IMR-90 (cell line): Measurements from ENCODE around the gene RAD51B.

Experiments
- BHLHE40 ChIP-seq: fragments of 150-350 bp; IDR thresholded peaks from 2 replicates; pipeline ENCODE4 v1.6.1; 2016; ENCODE audit warnings: mild to moderate bottlenecking, low read depth, low read length
- RFX5 ChIP-seq: IDR thresholded peaks from 2 replicates; pipeline ENCODE4 v1.8.0; 2012; ENCODE audit warnings: low read depth, mild to moderate bottlenecking, low read length, moderate library complexity
- TF ChIP-seq, protein P1 (sequence below): conservative IDR thresholded peaks from 2 replicates; pipeline ENCODE4 v1.5.1; 2012; ENCODE audit warnings: mild to moderate bottlenecking, low read depth, low read length, improper control_type of control experiment

DNA sequence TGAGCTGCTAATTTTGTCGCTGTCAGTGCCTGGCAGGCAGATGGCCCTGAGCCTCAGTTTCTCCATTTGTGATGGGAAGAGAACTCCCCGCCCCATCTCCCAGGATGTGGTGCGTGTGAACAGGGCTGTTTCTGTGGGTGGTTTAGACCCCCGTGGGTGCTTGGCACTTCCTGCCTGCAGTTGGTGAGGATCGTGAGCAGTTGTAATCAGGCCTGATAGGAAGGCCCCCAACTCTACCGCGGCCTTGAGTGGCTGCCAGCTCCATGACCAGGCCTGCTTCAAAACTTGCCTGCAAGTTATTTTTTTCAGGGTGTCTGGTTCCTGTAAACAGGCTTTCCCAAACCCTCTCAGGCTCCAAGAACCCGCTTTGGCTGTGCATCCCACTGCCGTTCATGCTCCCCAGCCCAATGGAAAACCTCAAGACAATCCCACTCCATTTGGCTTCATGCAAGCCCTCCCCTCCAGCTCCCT lies 834.9 kb downstream of the RAD51B start:
- TF ChIP-seq, protein P1, sequence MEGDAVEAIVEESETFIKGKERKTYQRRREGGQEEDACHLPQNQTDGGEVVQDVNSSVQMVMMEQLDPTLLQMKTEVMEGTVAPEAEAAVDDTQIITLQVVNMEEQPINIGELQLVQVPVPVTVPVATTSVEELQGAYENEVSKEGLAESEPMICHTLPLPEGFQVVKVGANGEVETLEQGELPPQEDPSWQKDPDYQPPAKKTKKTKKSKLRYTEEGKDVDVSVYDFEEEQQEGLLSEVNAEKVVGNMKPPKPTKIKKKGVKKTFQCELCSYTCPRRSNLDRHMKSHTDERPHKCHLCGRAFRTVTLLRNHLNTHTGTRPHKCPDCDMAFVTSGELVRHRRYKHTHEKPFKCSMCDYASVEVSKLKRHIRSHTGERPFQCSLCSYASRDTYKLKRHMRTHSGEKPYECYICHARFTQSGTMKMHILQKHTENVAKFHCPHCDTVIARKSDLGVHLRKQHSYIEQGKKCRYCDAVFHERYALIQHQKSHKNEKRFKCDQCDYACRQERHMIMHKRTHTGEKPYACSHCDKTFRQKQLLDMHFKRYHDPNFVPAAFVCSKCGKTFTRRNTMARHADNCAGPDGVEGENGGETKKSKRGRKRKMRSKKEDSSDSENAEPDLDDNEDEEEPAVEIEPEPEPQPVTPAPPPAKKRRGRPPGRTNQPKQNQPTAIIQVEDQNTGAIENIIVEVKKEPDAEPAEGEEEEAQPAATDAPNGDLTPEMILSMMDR: no peak
- TF ChIP-seq BHLHE40 (no peak), RFX5 (no peak)
